HG03103 (cell line): Measurements from ENCODE around the gene AKIP1.
A peak's percentile ranks its signal among the peaks of the same experiment; 100 is the strongest.
"Not testable (repeated sequence)": the region's sequence is repeated elsewhere in the genome, so short reads cannot be mapped to it uniquely, and the experiment has no call there.

Source experiments
- ATAC-seq: cut with Tn5 transposase; IDR thresholded peaks from one replicate; pipeline ENCODE4 v1.9.1; 2021; ENCODE audit warnings: low read depth; ENCODE audit not compliant: unreplicated experiment

AKIP1 gene

DNA sequence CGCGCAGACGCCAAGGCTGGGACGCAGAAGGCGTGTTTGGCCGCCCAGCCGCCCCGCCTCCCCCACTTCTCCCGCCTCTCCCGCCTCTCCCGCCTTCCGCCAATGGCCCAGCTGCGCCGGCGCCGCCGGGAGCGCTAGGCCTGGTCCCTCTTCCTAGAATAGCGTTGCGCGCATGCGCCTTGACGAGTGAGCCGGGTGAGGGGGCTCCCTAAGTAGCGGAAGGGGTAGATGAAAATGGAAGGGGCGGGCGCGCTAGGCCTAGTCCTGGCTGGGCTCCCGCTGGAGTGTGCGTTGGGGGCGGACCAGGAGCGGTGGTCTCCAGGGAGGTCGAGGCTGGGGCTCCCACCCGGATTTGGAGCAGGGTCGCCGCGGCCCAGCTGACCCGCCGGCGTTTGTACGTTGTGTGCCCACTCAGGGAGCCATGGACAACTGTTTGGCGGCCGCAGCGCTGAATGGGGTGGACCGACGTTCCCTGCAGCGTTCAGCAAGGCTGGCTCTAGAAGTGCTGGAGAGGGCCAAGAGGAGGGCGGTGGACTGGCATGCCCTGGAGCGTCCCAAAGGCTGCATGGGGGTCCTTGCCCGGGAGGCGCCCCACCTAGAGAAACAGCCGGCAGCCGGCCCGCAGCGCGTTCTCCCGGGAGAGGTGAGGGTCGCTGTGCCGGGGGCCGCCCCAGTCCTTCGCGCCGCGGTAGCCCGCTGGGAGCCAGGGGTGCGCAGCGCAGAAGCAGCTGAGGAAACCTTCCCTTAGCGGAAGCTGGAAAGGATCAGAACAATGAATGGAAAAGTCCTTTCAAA is at the start of gene AKIP1:
TSS of gene AKIP1 (plus strand) at position 161 of the 795 bp plus-strand sequence. CDS start at position 422, 261 bp downstream.
- ATAC-seq: peak; percentile 68

- ATAC-seq: no peak
These were observed 47.2 kb upstream of the AKIP1 start for GRCh38 chr11:8863838-8864237.

GRCh38 chr11:8865304-8865703 is 45.7 kb upstream of the AKIP1 start:
- no peak for ATAC-seq

GRCh38 chr11:8867035-8867434 is 44.0 kb upstream of the AKIP1 start:
- ATAC-seq: no peak

GRCh38 chr11:8867931-8868631 is 42.9 kb upstream of the AKIP1 start:
- ATAC-seq: no peak

- ATAC-seq: no peak
These were observed 40.4 kb upstream of the AKIP1 start for GRCh38 chr11:8870411-8871170.

DNA sequence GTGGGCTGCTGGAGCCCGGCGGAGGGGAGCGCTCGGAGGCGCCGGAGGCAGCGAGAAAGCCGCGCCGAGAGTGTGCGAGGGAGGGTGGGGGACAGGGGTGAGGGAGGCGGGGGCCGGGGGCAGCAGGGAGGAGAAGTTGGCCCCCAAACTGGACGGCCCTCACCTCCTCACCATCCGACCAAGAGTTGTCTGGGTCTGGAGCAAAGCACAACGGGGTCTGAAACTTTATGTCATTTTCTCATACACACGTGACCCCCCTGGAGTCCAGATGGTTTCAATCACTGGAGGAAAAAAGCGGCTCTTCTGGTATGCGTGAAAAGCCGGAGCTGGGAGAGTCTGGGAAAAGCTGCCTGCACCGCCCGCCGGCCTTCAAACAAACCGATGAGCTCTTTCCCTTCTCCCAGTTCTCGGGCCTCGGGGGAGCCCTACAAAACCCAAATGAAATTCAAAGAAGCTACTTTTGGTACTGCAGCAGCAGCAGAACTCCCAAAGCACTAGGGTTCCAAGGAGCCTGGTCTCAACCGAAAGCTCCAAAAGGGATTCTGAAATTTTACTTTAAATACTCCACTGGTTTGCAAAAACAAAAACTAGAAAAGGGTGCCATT is 39.7 kb upstream of the AKIP1 start:
- no peak for ATAC-seq

DNA sequence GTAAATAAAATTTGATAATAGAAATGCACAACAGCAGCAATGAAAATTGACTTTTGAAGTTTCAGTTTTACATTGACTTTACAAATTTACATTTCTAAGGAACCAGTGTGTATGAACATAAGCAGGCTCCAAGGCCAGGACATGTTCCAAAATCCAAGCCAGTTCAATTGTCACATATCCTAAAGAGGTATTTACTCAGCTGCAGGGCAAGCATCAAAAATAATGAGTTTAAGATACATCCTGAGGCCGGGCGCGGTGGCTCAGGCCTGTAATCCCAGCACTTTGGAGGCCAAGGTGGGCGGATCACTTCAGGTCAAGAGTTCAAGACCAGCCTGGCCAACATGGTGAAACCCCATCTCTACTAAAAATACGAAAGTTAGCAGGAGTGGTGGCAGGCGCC is 39.0 kb upstream of the AKIP1 start:
- ATAC-seq: no peak

- no peak for ATAC-seq
These were observed 37.1 kb upstream of the AKIP1 start for GRCh38 chr11:8873741-8874405.

GRCh38 chr11:8878771-8879170 is 32.2 kb upstream of the AKIP1 start:
- ATAC-seq: no peak

DNA sequence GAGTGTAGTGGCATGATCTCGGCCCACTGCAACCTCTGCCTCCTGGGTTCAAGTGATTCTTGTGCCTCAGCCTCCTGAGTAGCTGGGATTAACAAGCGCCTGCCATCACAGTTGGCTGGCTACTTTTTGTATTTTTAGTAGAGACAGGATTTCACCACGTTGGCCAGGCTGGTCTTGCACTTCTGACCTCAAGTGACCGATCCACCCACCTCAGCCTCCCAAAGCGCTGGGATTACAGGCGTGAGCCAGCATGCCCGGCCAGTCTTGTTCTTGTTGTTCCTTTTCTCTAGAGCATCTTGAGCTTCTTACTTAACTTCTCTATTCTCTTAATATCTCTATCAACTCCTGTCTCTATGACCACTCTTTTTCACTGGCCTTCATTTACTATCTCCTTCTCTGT is 29.4 kb upstream of the AKIP1 start:
- ATAC-seq: not testable (repeated sequence)

GRCh38 chr11:8886322-8886721 is 24.7 kb upstream of the AKIP1 start:
- ATAC-seq: no peak

GRCh38 chr11:8891185-8891584 is 19.8 kb upstream of the AKIP1 start:
- not testable (repeated sequence) for ATAC-seq

GRCh38 chr11:8899119-8899753 is 11.8 kb upstream of the AKIP1 start:
- ATAC-seq: no peak

DNA sequence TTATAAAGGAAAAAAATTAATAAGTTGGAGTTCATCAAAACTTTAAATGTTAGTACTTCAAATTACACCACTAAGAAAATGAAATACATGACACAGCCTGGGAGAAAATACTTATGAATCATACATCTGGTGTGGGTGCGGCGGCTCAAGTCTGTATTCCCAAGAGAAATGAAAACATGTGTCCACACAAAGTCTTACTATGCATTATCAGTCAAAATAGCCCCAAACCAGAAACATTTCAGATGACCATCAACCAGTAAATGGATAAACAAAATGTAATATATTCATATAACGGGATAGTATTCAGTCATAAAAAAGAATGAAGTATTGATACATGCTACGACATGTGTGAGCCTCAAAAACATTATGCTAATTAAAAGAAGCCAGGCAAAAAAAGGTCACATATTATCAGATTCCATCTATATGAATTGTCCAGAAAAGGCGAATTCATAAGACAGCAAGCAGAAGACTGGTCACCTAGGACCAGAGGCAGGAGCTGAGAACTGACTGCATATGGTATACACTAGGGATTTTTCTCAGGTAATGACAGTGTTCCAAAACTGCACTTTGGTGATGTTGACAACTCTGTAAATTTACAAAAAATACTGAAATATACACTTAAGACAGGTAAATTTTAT is 5.3 kb upstream of the AKIP1 start:
- no peak for ATAC-seq

DNA sequence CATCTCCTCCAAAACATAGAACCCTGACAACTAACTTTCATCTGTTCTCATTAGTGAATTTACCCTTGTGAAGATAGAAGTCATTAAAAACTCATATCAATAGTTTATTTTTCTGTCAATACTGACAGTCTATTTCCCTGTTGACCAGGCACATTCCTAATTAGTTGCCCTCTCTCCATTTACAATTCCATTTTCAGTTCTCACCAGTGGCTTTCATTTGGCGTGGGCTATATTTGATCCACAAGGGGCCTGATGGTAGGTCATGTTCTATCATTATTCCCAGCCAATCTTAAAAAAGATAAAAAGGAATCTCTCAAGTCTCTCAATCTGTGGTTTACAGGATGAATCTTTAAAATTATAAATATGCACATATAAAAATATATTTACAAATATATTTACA is 3.9 kb upstream of the AKIP1 start:
- no peak for ATAC-seq

- no peak for ATAC-seq
These were observed 2.9 kb upstream of the AKIP1 start for GRCh38 chr11:8908099-8908498.

DNA sequence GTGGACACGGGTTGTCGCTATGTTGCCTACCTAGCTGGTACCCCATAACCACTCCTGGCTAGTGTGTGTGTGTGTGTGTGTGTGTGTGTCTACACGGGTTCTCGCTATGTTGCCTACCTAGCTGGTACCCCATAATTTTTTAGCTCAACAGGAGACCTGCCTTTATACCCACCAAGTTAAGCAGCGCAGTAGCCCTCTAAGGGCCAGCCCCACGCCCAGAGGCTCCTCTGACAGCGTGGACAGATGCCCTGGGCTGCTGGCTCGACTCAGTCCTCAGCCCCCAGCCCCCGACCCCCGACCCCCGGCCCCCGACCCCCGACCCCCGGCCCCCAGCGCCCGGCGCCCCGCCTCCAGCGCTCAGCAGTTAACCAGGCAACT is 351 bp upstream of the AKIP1 start:
- ATAC-seq: no peak

- no peak for ATAC-seq
These were observed 3.1 kb downstream of the AKIP1 start for GRCh38 chr11:8913961-8914660.
